Measurements from ENCODE around the gene PPP1R15B. TPM values are rescaled to one million over a fixed set of nuclear protein-coding genes. Genes with fewer than 3 reads are reported as not detected.

PPP1R15B gene
- total RNA-seq, 1 experiment from 2014 or later, result 50.7 TPM

DNA sequence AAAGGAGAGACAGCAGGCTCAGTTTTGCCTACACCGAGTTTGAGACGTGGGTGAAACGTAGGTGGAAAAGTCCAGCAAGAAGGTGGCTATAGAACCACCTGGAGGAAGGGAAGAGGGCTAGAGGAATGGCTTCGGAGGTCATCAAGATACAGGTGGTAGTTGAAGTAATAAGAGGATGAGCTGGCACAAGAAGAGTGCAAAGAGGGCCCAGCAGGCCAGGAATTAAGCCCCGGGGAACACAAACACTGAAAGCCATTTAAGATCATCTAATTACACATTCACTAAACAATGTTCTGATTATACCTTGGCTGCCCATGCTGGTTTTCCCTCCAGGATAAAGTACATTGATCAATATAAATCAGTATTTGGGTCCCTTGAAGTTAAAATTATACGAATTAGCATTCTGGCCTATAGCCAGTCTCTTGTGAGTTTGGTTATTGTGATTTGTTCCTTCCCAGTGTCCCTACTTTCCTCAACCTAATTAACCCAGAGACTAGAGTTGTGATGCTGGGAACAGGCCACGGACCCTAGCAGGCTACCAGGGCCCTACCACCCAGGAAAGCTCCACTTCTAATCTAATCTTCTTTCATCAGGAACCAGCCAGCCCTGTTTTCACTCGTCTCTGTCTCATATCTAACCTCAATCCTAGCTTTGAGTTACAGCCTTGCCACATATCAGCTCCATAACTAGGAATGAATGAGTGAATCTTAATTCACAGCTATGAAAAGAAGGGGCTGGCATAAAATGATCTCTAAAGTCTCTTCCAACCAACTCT lies 26.4 kb upstream of the PPP1R15B start:
- TF ChIP-seq, protein P1, sequence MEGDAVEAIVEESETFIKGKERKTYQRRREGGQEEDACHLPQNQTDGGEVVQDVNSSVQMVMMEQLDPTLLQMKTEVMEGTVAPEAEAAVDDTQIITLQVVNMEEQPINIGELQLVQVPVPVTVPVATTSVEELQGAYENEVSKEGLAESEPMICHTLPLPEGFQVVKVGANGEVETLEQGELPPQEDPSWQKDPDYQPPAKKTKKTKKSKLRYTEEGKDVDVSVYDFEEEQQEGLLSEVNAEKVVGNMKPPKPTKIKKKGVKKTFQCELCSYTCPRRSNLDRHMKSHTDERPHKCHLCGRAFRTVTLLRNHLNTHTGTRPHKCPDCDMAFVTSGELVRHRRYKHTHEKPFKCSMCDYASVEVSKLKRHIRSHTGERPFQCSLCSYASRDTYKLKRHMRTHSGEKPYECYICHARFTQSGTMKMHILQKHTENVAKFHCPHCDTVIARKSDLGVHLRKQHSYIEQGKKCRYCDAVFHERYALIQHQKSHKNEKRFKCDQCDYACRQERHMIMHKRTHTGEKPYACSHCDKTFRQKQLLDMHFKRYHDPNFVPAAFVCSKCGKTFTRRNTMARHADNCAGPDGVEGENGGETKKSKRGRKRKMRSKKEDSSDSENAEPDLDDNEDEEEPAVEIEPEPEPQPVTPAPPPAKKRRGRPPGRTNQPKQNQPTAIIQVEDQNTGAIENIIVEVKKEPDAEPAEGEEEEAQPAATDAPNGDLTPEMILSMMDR (conservative IDR thresholded peaks at IDR 0.05; ENCODE audit: low read depth, low read length), result no peak
- no peak for TF ChIP-seq EZH2phosphoT487 (IDR thresholded peaks at IDR 0.05; ENCODE audit: borderline replicate concordance, low read length)
- no peak for TF ChIP-seq EZH2 (IDR thresholded peaks at IDR 0.05; ENCODE audit: low read length, unreplicated experiment)
- Histone ChIP-seq H3F3A (ENCODE audit: low read length, unreplicated experiment) (peaks cover 11% of the 10 kb centered on the region), H3K4me1 (ENCODE audit: insufficient read depth, low read length) (peaks cover 37% of the 10 kb centered on the region), H3K4me2 (ENCODE audit: low read length) (peak overlapping the region; percentile 73), H3K9ac (ENCODE audit: low read length) (peak overlapping the region; percentile 16), H3K9me3 (ENCODE audit: low read length) (no peaks in the 10 kb centered on the region), H2AFZ (ENCODE audit: low read length) (0 out of 2 replicates have a peak overlapping the region, but pooled peaks have one; percentile 9), H3K79me2 (ENCODE audit: low read length) (no peaks in the 10 kb centered on the region), H3K36me3 (ENCODE audit: low read depth, low read length) (peaks cover 48% of the 10 kb centered on the region), H4K20me1 (ENCODE audit: low read length) (no peaks in the 10 kb centered on the region), H3K27me3 (ENCODE audit: low read length) (no peaks in the 10 kb centered on the region), H3K9me2 (replicated peaks; ENCODE audit: low read length) (no peaks in the 10 kb centered on the region), H3K4me3 (ENCODE audit: low read length) (peak overlapping the region; percentile 15; the same call in 1 of the 2 replicates), H3K27ac (ENCODE audit: low read length) (peak overlapping the region; percentile 73)
- intact Hi-C loops (cut with micrococcal nuclease), result loop anchor here (2.0 to 10.0 kb wide), 4 partner anchors 21 to 367 kb away; partner anchors contain the start of gene PIK3C2B
- ATAC-seq, result no peak
- CTCF ChIA-PET, result interaction anchor here (0.7 to 1.5 kb wide), 5 partner anchors 9 to 65 kb away, joined by 3 to 8 read pairs (median 3); no protein-coding TSS in a partner anchor
- no peak for DNase-seq
- POLR2A ChIA-PET (ENCODE audit: unreplicated experiment), result interaction anchor here (0.6 to 1.4 kb wide), 4 partner anchors 27 to 60 kb away, joined by 3 to 8 read pairs (median 5); partner anchors contain the start of gene PIK3C2B
- no TSS peak for BruUV-seq (replicated peaks)

DNA sequence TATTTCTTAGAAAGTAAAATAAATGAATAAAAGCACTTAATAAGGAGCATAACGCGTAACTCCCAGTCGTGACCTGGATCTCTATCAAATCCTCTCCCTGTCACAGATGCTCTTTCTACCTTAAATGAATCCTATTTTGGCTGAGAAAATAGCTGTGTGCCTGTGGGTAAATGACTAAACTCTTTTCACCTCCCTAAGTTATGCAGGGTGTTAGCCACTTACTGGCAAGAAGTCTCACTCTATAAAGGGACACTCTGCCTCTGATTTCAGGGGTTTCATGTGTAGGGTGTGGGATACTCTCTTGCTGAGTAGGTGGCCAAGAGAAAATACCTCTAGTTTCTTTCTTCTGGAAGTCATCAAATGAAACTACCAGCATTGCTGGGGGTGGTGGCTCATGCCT lies 24.3 kb upstream of the PPP1R15B start:
- DNase-seq (no peak), ATAC-seq (no peak)
- Histone ChIP-seq H3K79me2 (ENCODE audit: low read length) (no peaks in the 10 kb centered on the region), H3K9ac (ENCODE audit: low read length) (no peak overlapping the region), H3K4me1 (ENCODE audit: insufficient read depth, low read length) (peaks cover 34% of the 10 kb centered on the region), H3K4me2 (ENCODE audit: low read length) (no peak overlapping the region), H2AFZ (ENCODE audit: low read length) (no peak overlapping the region), H3K9me2 (replicated peaks; ENCODE audit: low read length) (no peaks in the 10 kb centered on the region), H3K9me3 (ENCODE audit: low read length) (no peaks in the 10 kb centered on the region), H3K36me3 (ENCODE audit: low read depth, low read length) (peaks cover 42% of the 10 kb centered on the region), H4K20me1 (ENCODE audit: low read length) (no peaks in the 10 kb centered on the region), H3K27ac (ENCODE audit: low read length) (no peak overlapping the region), H3K4me3 (ENCODE audit: low read length) (no peak overlapping the region), H3K27me3 (ENCODE audit: low read length) (no peaks in the 10 kb centered on the region), H3F3A (ENCODE audit: low read length, unreplicated experiment) (peaks cover 5% of the 10 kb centered on the region)
- TF ChIP-seq EZH2phosphoT487 (IDR thresholded peaks at IDR 0.05; ENCODE audit: borderline replicate concordance, low read length), result no peak
- no peak for TF ChIP-seq EZH2 (IDR thresholded peaks at IDR 0.05; ENCODE audit: low read length, unreplicated experiment)
- TF ChIP-seq, protein P1 (conservative IDR thresholded peaks at IDR 0.05; ENCODE audit: low read depth, low read length), result no peak
- CTCF ChIA-PET, result no interaction called here
- intact Hi-C loops (cut with micrococcal nuclease), result loop anchor here (10.0 kb wide), 1 partner anchor 369 kb away; no protein-coding TSS in a partner anchor
- POLR2A ChIA-PET (ENCODE audit: unreplicated experiment), result no interaction called here
- BruUV-seq (replicated peaks), result no TSS peak

DNA sequence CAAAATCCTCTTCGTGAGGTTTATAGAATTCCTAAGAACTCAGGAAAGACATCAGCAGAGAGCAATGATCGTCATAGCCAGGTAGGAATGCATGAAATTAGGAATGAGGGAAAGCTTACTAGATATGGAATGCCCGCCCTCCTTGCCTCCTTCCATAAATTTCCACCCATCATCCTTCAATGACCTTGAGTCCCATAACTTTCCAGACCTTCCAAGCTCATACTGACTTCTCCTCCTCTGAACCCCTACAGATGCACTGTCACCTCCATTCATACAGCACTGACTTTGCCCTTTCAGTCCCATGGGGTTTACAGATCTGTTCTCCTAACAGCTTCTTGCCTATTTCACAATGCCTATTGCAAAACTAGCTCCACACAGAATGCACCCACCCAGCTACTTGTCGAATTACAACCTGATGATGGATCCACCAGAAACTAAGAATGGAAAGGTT lies 23.8 kb upstream of the PPP1R15B start:
- H3K9me3 ChIP-seq (ENCODE audit: low read length), result no peaks in the 10 kb centered on the region
- H4K20me1 ChIP-seq (ENCODE audit: low read length), result no peaks in the 10 kb centered on the region
- POLR2A ChIA-PET (ENCODE audit: unreplicated experiment), result no interaction called here
- ATAC-seq, result no peak
- CTCF ChIA-PET, result no interaction called here
- no peak overlapping the region for H2AFZ ChIP-seq (ENCODE audit: low read length)
- no peak overlapping the region for H3K27ac ChIP-seq (ENCODE audit: low read length)
- no peak for TF ChIP-seq EZH2phosphoT487 (IDR thresholded peaks at IDR 0.05; ENCODE audit: borderline replicate concordance, low read length)
- TF ChIP-seq EZH2 (IDR thresholded peaks at IDR 0.05; ENCODE audit: low read length, unreplicated experiment), result no peak
- TF ChIP-seq, protein P1 (conservative IDR thresholded peaks at IDR 0.05; ENCODE audit: low read depth, low read length), result no peak
- peaks cover 34% of the 10 kb centered on the region for H3K4me1 ChIP-seq (ENCODE audit: insufficient read depth, low read length)
- no peaks in the 10 kb centered on the region for H3K9me2 ChIP-seq (replicated peaks; ENCODE audit: low read length)
- no peak for DNase-seq
- no peak overlapping the region for H3K9ac ChIP-seq (ENCODE audit: low read length)
- H3K36me3 ChIP-seq (ENCODE audit: low read depth, low read length), result peaks cover 41% of the 10 kb centered on the region
- H3K4me3 ChIP-seq (ENCODE audit: low read length), result no peak overlapping the region
- intact Hi-C loops (cut with micrococcal nuclease), result loop anchor here (10.0 kb wide), 1 partner anchor 369 kb away; no protein-coding TSS in a partner anchor
- BruUV-seq (replicated peaks), result no TSS peak
- H3K4me2 ChIP-seq (ENCODE audit: low read length), result no peak overlapping the region
- H3K79me2 ChIP-seq (ENCODE audit: low read length), result no peaks in the 10 kb centered on the region
- no peaks in the 10 kb centered on the region for H3K27me3 ChIP-seq (ENCODE audit: low read length)
- peaks cover 5% of the 10 kb centered on the region for H3F3A ChIP-seq (ENCODE audit: low read length, unreplicated experiment)

Measured in PC-3 (cell line).